Measurements from ENCODE around the gene GLRX5. TPM values are rescaled to one million over a fixed set of nuclear protein-coding genes. Genes with fewer than 3 reads are reported as not detected.

Gene GLRX5
- total RNA-seq, 1 donor from 2014 or later, result 37.3 TPM

DNA sequence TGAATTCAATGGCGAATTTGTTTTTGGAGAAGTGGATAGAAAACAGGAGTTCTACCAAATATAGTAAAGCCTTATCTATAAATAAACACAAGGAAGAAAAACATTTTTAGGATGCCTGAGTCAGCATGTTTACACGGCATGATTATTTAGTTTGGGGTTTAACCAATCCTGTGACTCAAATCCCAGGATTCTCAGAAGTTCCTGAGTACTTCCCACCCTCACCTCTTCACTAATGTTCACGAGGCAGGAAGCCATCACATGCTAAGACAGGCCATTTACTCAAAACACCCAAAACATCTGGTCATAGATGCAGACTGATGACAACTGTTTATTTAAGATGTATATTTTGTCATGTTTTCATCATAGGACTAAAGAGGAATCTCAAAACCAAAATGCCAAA lies 3.4 kb upstream of the GLRX5 start:
- intact Hi-C loops (cut with micrococcal nuclease), result loop anchor here (5.0 kb wide), 2 partner anchors 374 to 831 kb away; partner anchors contain the start of genes ATG2B, DICER1 and GSKIP

DNA sequence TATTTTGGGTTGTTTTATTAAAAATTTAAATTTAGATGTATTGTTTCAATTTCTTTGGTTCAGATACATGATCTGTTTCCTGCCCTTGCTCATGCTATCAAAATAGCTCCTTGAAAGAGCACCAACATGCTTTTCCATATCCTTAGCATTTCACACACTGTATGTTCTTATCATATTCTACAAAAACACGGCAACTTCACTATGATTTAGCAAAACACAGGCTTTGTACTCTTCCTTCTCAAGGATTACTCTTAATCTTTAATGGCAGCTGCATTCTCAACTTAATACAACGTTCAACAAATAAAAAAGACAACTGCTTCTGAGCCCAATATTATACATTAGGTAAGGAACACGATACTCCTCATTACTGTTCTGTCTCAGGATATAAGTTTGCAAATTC lies 2.9 kb upstream of the GLRX5 start:
- intact Hi-C loops (cut with micrococcal nuclease), result loop anchor here (5.0 kb wide), 2 partner anchors 375 to 830 kb away; partner anchors contain the start of genes ATG2B, DICER1 and GSKIP

DNA sequence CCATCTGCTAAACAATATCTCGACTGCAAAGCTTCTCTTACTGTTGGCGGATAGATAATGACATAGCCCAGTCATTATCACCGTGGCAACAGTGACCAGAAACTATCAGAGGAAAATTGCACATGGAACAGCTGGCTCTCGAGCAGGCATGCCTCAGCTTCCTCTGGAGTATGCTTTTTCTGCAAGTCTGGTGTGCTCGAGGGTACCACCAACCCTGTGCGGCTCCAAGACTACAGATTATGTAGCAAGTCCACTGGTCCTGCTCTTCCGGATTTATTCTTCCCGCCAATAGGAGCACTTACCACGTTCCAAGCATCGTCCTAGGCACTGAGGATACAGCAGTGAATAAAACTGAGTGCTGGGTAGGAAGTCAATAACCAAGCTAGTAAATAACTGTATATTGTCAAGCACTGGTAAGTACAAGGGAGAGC lies 1.4 kb upstream of the GLRX5 start:
- intact Hi-C loops (cut with micrococcal nuclease), result loop anchor here (5.0 kb wide), 2 partner anchors 376 to 829 kb away; partner anchors contain the start of genes ATG2B, DICER1 and GSKIP

DNA sequence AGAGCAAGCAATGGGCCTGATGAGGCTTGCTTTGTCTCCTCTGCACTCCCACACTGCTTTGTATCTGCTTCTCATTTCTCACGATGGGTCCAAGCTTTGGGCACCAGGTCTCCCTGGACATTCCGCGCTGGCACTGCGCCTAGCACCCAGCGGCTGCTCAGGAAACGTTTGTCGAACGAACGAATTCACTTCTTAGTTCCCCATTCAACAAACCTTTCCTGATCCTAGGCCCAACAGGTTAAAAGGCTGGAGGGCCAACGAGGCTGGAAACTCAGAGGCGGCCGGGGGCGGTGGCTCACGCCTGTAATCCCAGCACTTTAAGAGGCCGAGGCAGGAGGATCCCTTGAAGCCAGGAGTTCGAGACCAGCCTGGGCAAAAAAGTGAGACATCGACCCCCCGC lies 1.0 kb upstream of the GLRX5 start:
- intact Hi-C loops (cut with micrococcal nuclease), result loop anchor here (1.0 to 5.0 kb wide), 8 partner anchors 11 to 1453 kb away; partner anchors contain the start of genes ATG2B, DDX24, DICER1 and GSKIP

DNA sequence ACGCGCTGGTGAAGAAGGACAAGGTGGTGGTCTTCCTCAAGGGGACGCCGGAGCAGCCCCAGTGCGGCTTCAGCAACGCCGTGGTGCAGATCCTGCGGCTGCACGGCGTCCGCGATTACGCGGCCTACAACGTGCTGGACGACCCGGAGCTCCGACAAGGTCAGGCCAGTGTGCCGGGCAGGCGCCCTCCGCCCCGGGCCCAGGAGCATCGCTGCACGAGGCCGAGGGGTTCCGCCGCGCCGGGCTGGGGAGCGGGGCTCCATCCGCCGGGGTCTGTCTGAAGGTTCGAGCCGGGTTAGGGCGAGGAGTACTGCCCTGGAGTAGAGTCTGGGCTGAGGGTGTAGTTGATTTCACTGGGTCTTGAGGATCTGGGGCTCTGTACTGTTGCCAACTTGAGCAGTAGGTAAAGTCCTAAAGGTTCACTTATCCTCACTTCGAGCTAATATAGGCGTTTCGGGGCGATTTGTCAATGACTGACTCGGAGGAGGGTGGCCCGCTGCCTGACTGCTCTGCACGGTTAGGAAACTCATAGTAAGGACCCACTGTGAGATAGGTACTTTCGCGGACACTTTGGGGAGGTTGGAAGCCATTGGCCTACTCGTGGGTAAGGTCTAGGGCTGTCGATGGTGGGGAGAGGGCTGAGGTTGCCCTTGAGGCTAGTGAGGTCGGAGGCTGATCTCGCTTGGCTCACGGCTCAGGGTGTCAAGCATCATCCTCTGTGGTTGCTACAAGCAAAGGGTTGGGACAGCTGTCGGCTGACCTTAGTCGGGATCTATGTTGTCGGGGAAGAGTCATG lies 574 bp downstream of the GLRX5 start:
- intact Hi-C loops (cut with micrococcal nuclease), result loop anchor here (2.0 kb wide), 2 partner anchors 93 to 1455 kb away; partner anchors contain the start of genes DDX24 and IFI27L1

DNA sequence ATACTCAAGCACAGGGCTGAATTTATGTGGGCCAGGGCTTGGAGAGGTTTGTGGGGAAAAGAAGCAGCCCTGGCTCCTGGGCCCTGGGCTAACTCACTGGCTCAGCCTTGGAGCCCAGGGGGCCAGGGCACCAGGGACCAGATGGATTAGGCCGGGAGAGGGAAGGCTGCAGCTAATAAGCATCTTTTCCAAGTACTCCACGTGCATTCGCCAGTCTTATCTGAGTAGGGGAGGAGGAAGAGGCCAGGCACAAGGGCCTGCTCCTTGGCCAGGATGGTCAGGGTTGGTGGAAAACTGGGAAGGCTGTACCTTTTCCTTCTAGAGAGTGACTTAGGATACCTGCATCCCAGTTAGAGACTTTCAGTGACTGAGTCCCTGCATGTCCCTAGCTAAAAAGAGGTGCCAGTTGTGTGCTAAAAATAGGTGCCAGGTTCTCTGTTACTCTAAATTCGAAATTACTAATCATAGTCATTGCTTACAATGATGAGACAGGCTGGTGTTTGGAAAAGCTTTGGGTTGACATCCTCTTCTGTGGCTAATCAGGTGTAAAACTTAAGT lies 1.3 kb downstream of the GLRX5 start:
- intact Hi-C loops (cut with micrococcal nuclease), result no loop called here

DNA sequence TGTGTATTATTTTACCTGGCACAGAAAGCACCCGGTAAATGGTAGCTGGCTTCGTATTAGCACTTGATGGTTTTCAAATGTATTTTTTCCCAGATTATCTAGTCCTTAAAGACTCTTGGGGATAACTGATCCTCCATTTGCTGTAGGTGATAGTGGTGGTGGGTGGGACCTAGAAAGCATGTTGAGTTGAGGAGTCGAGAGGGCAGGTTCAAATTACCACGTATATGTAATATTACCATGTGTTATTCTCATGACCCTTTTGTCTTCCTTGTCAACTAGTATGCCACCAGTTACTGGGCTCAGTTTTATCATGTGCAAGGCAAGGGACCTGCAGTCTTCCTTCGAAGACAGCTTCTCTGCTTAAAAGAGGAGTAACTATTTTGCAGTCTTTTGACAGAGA lies 1.8 kb downstream of the GLRX5 start:
- intact Hi-C loops (cut with micrococcal nuclease), result no loop called here

DNA sequence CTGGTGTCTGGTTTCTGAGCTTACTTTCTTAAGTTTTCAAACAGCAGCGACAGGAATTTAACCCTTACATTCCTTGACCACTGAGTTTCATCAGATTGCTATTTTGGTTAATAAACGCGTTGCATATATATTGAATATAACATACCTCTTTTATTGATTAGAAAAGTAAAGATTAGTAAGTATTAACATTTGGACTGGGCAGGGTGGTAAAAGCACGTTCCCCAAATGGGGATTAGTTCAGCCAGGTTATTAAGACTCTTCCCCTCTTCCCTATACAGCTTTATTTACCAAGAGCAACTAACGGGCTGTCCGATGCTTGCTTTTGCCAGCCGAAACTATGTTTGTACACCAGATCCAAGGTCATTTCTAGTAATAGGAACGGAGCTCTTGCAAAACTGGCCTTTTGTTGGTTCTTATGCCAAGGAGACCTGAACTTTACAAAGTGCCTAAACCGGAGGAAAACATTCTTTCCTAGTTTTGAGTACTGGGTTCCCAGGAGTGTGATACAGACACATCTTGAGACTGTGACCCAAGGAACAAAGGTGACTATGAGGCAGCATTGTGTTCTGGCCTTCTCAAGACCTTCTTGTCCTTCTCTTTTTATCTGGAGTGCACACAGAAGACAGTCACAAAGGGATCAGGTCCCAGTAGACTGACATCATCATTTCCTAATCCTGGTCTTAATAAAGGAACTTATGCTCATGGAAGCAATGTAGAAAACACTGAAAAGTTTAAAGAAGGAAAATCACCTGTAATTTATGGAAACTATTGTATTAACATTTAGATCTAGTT lies 2.6 kb downstream of the GLRX5 start:
- intact Hi-C loops (cut with micrococcal nuclease), result no loop called here

DNA sequence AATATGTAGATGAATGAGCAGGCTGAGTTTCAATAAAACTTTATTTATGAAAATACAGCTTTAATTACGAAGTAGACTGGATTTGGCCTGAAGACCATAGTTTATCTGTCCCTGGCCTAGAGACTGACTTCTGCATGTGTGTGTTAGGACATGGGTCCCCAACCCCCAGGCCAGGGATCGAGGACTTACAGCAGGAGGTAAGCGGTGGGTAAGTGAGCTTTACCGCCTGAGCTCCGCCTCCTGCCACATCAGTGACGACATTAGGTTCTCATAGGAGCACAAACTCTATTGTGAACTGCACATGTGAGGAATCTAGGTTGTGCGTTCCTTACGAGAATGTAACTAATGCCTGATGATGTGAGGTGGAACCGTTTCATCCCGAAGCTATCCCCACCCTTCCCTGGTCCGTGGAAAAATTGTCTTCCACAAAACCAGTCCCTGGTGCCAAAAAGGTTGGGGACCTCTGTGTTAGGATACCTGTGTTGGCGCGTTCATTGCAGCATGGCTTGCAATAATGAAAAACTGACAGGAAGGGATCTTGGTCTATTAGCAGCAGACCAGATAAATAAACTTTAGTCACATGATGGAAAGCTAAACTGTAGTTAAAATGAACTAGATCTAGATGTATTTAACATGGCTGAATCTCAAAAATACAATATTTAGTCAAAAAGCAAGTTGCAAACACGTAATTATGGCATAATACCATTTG lies 4.1 kb downstream of the GLRX5 start:
- intact Hi-C loops (cut with micrococcal nuclease), result no loop called here

DNA sequence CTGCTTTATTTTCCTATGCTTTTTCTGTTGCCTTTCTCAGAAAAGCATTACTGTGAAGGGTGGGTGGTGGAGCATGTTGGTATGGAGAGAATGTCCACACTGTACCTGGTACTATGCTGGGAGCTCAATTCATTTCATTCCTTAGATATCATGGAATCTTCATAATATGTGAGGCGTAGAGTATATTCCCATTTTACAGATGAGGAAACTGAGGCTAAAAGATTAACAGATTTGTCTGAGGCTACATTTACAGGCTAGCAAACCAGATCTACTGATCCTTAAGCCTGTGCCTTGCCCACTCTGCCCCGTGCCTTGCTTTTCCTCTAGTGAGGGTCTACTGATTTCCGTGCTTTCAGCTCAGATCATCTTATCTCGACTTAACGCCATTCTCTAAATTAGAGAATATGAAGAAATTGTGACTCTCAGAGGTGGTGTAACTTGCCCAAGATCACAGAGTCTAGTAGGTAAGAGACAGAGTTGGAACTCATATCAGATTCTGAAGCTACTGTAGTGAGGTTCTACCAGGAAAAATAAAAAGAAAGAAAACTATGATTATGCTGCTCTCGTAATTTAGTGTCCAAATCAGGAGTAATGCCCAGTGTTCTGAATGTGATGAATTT lies 5.5 kb downstream of the GLRX5 start:
- intact Hi-C loops (cut with micrococcal nuclease), result no loop called here

DNA sequence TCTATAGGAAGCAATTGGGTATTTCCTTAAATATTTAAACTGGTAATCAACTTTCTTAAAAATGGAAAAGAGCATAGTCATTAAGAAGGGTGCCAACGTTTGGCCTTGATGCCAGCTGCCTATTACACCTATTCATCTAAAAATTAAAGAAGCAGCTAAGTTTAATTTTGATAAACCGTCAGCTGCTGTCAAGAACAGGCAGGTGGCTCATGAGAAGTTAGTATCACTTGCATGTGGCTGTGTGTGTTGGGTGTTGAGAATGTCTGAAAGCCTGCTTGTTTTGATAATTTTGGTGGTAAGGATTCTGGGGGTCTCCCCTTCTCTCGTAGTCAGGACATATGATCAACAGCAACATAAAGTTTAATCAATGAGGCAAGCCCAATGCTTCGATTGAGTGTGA lies 6.5 kb downstream of the GLRX5 start:
- intact Hi-C loops (cut with micrococcal nuclease), result no loop called here

DNA sequence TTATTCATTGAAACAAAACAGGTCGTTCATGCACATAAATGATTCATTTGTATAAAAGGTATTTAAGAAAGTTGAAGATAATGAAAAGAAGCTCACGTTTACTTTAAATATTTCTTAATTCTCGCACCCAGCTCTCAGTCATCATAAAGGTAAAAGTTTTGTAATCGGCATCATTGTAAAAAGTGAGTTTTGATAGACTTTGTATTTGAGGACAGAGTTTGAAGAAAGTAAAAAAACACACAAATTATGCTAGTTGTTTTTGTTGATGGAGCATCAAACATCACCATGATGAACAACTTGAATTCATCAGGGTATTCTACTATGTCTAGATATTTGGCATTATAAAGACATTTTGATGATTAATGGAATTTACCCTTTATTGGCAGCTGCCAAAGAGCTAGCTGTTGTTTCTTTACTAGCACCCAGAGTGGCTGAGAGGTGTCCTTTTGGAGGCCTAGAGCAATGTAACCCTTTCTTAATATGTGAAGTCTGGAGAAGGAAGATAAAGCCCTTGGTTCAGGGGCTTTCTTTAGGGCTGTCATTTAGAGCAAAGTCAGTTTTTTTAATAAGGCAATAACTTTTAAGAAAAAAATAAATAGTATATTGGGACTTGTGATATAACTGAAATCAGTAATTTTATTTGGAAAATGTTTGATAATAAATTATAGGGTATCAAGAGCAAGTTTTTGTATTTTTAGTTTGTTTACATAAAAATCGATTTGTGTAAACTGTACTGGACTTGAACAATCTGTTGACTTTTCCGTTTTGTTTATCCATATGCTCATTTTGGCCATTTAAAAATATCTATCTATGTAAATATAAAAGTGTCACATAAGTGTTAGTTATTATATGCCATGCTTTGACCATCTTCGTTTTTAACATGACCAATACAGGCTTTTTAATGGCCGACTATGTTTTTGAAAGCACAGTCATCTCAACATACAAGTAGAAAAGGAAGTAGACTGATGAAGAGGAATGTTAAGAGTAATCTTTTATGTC lies 7.4 kb downstream of the GLRX5 start:
- intact Hi-C loops (cut with micrococcal nuclease), result no loop called here

DNA sequence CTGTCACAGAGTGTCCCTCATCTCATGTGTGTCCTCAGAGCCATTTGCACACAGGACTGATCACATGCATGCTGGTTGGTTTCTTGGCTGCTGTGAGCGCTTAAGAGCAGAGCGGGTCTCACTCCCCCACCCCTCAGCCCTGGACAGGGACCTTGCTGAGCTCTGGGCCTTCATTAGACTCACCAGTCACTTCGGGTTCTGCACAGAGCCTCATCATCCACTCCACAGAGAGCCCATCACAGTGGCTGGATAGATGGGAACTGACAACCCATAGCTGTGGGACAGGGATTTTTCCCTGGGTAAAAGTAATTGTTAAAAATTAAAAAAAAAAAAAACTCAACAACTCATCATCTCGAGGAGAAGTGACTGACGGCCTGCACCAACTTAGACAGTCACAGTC lies 8.2 kb downstream of the GLRX5 start:
- intact Hi-C loops (cut with micrococcal nuclease), result no loop called here

DNA sequence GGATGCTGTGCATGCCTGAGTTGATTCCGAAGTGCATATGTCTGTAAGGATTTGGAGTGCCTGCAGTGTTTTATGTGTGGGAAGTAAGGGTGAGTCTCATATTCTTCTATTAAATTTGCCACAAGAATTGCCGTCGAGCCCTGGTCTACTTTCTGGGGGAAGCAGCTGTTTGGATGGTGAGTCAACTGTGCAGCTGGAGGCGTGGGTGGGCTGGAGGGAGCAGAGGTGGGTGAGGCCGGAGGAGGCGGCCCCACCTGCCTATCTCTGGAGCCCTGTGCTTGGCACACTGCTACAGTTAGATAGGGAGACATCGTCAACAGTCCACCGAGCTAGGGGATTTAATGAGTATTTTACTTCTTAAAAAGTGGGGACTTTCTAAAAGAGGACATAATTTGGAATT lies 9.7 kb downstream of the GLRX5 start:
- intact Hi-C loops (cut with micrococcal nuclease), result no loop called here

DNA sequence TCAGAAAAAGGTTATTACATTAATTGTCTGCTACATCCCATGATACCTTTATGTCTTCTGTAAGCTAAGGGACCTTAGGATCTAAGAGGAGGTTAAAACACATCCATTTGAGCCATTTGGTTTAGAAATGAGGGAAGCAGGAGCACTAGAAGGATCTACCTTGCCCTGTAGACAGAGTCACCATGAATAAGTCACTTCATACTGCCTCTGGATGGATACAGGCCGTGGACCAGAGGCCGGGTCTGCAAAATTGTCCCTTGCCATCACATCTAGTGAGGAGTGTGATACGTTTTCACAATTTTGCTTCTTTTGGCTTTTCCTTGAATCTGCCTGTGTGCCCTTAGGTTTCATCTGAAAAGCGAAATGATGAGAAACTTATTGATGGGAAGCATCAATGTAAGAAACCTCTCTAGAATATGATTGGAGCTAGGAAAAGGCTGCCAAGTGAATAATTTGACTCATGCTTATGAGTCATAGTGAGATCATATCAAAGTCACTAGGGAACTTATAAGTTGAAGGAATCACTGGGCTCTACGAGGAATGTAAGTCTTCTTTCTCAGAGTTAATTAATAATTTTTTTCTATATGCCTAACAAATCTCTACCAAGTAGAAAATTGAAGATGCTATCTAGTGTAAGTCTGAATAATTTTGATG lies 10.8 kb downstream of the GLRX5 start:
- intact Hi-C loops (cut with micrococcal nuclease), result no loop called here

DNA sequence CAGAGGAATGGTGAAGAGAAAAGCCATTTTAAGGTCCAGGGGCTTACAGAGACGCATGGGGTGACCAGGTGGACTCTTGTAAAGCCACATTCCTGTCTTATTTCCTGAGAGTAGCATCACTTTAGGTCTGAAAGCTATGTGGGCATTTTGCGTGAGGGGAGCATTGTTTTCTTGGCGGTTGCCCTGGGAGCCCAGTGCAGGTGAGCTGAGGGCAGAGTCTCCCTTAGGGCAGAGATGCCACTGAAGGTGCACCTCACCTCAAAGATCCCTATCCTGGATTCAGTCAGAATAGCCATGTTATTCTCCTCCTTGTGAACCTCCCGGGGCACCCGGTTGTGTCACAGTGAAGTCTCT lies 12.4 kb downstream of the GLRX5 start:
- intact Hi-C loops (cut with micrococcal nuclease), result no loop called here

DNA sequence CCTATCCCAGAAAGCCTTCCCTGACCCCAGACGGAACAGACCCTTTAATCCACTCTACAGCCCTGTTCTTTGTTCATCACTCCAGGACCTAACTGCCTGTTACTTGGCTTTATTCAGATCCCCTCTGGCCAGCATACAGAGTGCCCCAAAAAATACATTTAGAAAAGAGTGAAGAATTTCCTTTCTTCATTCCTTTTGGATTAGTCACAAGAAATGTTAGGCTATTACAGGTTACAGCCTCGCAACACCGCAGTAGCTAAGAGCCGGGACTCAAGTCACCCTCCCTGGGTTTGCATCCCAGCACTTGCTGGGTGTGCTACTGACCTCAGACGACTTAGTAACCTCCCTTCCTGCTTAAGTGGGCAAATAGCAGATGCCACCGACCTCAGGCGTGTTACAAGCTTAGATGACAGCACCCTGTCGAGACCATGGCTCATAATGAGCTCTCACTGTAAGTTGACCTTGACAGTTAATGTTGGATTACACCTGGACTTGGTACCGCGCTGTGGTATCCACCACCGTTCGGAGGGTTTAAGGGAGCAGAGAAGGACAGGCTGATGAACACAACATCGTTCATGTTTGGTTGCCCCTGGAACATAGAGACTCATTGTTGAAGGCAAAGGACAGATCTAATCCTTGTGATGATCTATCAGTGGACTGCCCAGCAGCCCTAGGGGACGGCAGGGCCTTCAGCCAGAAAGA lies 12.9 kb downstream of the GLRX5 start:
- intact Hi-C loops (cut with micrococcal nuclease), result no loop called here

DNA sequence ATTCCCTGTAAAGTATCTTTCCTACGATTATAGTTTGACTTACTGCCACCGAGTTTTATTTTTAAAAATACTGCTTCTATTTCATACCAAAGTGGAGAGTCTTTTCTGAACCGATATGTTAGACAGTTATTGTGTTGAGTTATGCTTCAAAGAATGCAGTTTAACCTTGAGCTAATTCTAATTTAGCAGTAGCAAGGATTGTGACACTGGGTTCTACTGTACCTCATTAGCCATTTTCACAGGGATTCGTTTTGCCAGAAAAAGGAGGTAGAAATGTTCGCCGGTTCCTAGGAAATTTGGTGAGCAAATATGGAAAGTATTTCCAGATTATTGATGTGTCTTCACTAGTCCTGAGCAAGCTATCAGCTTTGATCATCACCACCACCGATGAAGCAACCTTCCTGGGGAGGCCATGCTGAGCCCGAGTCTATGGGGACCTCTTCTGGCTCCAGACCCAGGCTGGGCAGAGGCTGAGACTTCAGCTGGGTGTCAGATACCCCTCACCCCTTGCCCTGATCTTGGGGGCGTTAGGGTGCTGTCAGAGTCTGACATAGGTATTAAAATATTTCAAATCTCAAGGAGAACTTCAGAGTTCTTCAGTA lies 13.6 kb downstream of the GLRX5 start:
- intact Hi-C loops (cut with micrococcal nuclease), result no loop called here

All from T-helper 2 cell treated with Interferon-gamma antibody and Interleukin-4, amounts not matched to agents 100 ng/mL and 5 ng/mL, for 36 hours (primary cell).